HG03066 (cell line): Measurements from ENCODE around the gene ABT1.

Experiments
- ATAC-seq: cut with Tn5 transposase; IDR thresholded peaks from one replicate; pipeline ENCODE4 v1.9.1; 2021; ENCODE audit warnings: low read depth; ENCODE audit not compliant: unreplicated experiment

ABT1 gene

GRCh38 chr6:26600759-26601158, 4.0 kb downstream of the ABT1 start:
- ATAC-seq, result no peak

- no peak for ATAC-seq
Observed at GRCh38 chr6:26602262-26602661, 5.5 kb downstream of the ABT1 start.

GRCh38 chr6:26604026-26604425, 7.3 kb downstream of the ABT1 start:
- no peak for ATAC-seq

DNA sequence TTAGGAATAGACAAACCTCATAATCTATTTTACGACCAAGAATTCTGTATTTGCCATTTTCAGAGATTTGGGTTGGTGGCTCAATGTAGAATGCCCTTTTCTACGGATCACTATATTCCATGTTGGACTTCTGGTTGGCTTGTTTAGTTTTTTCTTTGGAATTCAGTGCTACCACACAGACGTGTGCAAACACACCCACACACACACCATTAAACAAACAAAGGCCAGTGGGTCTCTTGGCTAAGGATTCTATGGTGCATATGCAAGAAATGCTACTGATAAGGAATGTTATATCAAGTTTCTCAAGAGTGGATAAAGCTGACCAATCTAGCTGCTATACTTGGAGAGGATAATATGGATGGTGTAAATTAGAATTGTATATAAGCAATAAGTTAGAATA, 8.0 kb downstream of the ABT1 start:
- no peak for ATAC-seq

DNA sequence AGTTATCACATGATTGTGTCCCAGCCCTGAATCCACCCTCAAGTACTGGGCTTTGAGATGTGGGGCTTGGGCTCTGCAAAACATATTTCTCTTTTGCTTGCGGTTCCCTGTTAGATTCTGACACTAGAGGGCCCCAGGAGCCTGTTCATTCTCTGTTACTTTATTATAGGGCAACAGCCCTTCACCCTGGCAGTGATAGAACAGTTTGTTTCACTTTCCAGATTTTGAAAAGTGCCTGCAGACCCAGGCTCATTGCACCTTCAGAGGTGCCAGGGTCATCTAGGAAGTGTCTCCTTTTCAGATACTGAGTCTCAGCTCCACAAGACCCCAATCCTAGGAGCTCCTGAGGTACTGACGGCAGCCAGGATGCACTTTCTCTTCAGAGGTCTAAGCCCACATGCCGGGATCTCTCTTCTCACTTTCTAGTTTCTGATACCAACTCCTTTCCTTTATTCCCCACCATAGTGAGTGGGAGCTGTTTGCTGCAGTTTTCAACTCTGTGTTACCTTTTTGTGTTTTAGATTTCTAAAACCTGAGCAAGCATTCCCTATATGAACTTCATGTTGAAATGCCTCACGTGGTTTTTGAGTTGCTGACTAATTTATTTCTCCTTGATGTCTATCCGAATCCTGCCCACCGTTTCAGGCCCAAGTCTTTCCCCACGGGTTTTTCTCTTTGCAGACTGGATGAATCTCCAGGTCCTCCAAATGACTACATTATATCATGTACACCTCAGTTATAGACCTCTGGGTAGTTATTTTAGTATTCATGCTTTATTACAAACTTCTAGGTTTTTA, 10.9 kb downstream of the ABT1 start:
- no peak for ATAC-seq

GRCh38 chr6:26609463-26609862, 12.7 kb downstream of the ABT1 start:
- no peak for ATAC-seq

GRCh38 chr6:26611599-26611998, 14.8 kb downstream of the ABT1 start:
- ATAC-seq, result no peak

- ATAC-seq, result no peak
Observed at GRCh38 chr6:26613201-26613600, 16.4 kb downstream of the ABT1 start.

DNA sequence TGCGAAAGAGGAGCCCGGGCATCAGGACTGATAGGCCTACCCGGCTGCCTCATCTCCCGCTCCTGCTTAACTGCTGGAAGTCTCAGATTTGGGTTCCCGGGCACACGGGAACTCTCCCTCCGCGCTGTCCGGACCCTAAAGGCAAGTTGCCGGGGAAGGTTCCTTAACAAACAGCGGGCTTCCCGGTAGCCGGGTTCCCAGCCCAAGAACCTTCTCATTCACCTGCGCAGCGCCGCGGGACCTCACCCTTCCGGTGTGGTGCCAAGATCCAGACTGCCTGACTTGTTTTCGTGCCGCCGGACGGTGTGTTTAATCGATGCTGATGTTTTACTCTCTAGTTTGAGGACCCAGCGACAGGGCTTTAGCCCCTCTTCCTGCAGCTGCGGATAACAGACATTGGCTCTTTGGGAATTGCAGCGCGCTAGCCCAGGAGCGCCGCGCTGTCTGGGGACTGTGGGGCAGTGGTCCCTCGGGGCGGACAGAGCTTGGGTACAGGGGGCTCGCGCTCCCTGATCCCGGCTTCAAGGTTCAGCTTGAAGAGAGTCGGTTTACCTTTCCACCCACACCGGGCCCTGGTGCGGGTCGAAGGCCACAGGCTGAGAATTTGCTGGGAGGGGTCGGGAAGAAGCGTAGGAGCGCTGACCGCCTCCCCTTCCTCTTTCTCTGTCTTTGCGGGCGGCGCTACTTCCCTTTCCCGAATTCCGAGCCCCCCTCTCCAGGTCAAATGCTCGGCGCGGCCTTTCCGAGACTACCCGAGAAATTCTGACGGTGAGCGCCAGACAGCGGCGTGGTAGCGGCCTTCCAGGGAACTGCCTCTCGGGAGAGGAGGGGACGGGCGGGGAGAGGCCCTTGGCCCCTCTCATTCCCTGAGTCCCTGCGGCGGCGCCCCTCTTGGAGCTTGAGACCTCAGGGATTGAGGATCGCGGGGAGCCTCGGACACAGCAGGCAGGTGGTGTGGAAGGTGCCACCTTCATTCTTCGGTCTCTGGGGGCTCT, 17.2 kb downstream of the ABT1 start:
- no peak for ATAC-seq

GRCh38 chr6:26623339-26623859, 26.6 kb downstream of the ABT1 start:
- ATAC-seq, result no peak

DNA sequence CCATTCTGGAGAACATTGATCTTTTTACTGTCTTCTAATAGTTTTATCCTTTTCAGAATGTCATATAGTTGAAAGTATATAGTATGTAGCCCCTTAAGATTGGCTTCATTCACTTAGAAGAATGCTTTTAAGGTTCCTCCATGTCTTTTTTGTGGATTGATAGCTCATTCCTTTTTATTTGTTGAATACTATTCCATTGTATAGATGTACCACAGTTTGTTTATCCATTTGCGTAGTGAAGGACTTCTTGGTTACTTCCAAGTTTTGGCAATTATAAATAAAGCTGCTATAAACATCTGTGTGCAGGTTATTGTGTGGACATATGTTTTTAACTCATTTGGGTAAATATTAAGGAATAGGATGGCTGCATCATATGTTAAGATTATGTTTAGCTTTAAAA, 27.8 kb downstream of the ABT1 start:
- ATAC-seq, result no peak

- no peak for ATAC-seq
Observed at GRCh38 chr6:26627843-26628242, 31.1 kb downstream of the ABT1 start.

DNA sequence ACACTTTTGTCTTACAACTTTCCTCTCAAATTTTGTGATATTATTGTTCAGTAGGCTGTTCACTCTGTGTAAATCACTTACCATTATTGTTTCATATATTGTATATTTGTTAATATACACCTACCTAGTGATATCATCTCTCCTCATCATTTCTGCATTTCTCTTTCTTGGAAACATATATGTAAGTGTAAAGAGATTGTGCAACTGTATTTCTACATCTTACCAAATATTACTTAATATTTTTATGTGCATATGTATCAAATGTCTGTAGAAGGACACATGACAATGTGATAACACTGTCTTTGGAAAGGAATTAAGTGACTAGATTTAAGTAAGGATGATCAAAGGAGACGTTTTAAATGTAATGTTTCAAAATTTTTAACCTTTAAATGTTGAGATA, 32.6 kb downstream of the ABT1 start:
- no peak for ATAC-seq

- ATAC-seq, result no peak
Observed at GRCh38 chr6:26640806-26641205, 44.1 kb downstream of the ABT1 start.

DNA sequence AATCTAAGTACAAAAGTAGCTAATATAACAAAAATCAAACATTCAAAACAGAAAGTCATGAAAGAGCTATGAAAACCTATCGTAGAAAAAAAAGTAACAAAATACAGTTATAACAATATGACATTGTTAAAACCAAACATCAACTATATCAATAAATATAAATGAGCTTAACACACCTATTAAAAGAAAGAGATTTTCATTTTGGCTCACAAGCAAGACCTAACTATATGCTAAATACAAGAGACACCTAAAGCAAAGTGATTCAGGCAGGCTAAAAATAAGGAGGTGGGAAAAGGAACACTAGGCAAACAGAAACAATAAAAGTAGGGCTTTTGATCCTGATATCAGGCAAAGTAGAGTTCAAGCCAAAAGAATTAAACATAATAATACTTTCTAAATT, 49.3 kb downstream of the ABT1 start:
- ATAC-seq, result no peak
